ENCODE measurements around the gene ELMOD3. TPM values are rescaled to one million over a fixed set of nuclear protein-coding genes. Genes with fewer than 3 reads are reported as not detected.
A peak's percentile ranks its signal among the peaks of the same experiment; 100 is the strongest.
"Not testable (repeated sequence)": the region's sequence is repeated elsewhere in the genome, so short reads cannot be mapped to it uniquely, and the experiment has no call there.

The ELMOD3 gene
- total and polyA plus RNA-seq, 5 experiments from 2014 or later, result 6.3 to 29.3 (median 14.5) TPM

DNA sequence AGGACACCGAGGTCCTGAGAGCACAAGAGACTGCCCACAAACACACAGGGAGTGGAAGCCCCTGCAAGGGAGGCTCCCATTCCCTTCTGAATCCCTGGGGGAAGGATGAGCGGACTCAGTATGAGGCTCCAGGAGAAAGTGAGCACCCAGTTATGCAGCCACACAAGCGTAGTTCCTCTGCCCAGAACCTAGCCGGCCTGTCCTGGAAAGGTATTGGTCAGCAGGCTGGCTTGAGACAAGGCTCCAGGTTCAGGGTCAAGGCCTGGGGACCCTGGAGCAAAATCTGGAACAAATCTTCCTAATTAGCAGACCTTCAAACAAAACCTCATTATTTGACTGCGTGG is 56.8 kb downstream of the ELMOD3 start:
- Mint-ChIP-seq H3K4me3 (peak overlapping the region in 5 of 10 donors; percentile 39 to 76 (median 68)), H3K27me3 (peaks cover 0 to 3% (median 0%) of the 10 kb centered on the region in 5 donors), H3K4me1 (peaks cover 21 to 82% (median 57%) of the 10 kb centered on the region in 4 donors), H3K27ac (peak overlapping the region in 3 of 10 donors; percentile 53 to 63 (median 57)), H3K9me3 (no peaks in the 10 kb centered on the region), H3K36me3 (no peaks in the 10 kb centered on the region)
- ATAC-seq (no peak), DNase-seq (no peak)
- POLR2A ChIA-PET, result interaction anchor here (0.8 kb wide), 1 partner anchor 84 kb away, joined by 5 read pairs; the partner anchor contains the start of gene TGOLN2

DNA sequence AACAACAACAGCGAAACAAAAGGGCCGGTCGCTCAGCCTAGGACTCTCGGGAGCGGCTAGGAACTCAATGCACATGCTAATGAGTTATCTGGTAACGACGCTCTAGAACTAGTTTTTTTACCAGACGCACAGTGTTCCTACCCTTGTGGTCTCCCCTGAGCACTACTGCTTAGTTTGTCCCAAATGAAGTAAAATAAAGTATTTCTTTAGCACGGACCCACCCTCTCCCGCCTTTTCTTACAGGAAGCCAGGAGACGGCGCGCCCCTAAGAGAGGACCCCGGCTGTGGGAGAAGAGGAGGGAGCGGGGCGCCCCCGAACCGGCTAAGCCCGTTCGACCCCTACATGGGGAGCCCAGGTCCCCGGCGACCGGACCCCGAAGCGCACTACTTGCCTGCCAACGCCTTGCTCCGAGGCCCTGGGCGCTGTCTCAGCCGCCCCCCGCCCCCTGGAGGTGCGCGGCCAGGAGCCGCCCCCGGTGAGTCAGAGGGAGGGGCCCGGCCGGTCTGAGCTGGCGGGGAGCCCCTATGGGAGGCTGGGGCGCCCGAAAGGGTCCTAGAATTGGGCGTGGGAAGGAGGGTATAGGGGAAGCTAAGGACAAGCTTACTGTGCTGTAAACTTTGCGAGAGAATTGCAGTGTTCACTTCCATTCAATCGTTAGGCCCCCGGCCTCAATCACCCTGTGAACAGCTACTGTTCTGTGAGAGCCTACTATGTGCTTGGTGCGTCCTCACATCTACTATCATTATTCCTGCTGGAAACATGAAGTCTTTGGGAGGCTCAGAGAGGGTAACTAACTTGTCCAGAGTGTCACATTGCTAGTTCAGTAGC is 59.2 kb downstream of the ELMOD3 start:
- ATAC-seq, result peak; percentile 16 to 53
- H3K27ac Mint-ChIP-seq, result peak overlapping the region in 5 of 10 donors; percentile 27 to 84 (median 52)
- peak overlapping the region; percentile 73 to 90 (median 86) for H3K4me3 Mint-ChIP-seq
- H3K9me3 Mint-ChIP-seq, result no peaks in the 10 kb centered on the region
- H3K4me1 Mint-ChIP-seq, result peaks cover 13 to 63% (median 47%) of the 10 kb centered on the region in 4 donors
- no peaks in the 10 kb centered on the region for H3K36me3 Mint-ChIP-seq
- peaks cover 0 to 3% (median 0%) of the 10 kb centered on the region in 5 donors for H3K27me3 Mint-ChIP-seq
- DNase-seq, result peak in 5 of 10 donors; percentile 29 to 53 (median 43)
- POLR2A ChIA-PET, result interaction anchor here (0.5 to 1.7 kb wide), 7 partner anchors 8 to 183 kb away, joined by 3 to 8 read pairs (median 5); partner anchors contain the start of genes ELMOD3, MAT2A, RETSAT and TGOLN2

- Mint-ChIP-seq H3K4me3 (peak overlapping the region in 4 of 10 donors; percentile 84 to 90 (median 87)), H3K4me1 (peaks cover 13 to 62% (median 46%) of the 10 kb centered on the region in 4 donors)
- not testable (repeated sequence) for H3K27ac Mint-ChIP-seq, H3K36me3 Mint-ChIP-seq, H3K27me3 Mint-ChIP-seq, H3K9me3 Mint-ChIP-seq, ATAC-seq, DNase-seq
- POLR2A ChIA-PET, result interaction anchor here (0.5 to 1.7 kb wide), 6 partner anchors 9 to 182 kb away, joined by 3 to 8 read pairs (median 6); partner anchors contain the start of genes MAT2A and TGOLN2
Measured at GRCh38 chr2:85414421-85414759, 59.8 kb downstream of the ELMOD3 start.

- POLR2A ChIA-PET, result interaction anchor here (0.6 to 1.7 kb wide), 4 partner anchors 7 to 182 kb away, joined by 3 to 8 read pairs (median 6); partner anchors contain the start of genes MAT2A and TGOLN2
- peak overlapping the region in 1 of 10 donors; percentile 11 for H3K27ac Mint-ChIP-seq
- H3K36me3 Mint-ChIP-seq, result no peaks in the 10 kb centered on the region
- no peaks in the 10 kb centered on the region for H3K9me3 Mint-ChIP-seq
- no peak for ATAC-seq
- H3K4me1 Mint-ChIP-seq, result peaks cover 10 to 60% (median 46%) of the 10 kb centered on the region in 4 donors
- no peak for DNase-seq
- peak overlapping the region in 7 of 10 donors; percentile 10 to 88 (median 19) for H3K4me3 Mint-ChIP-seq
- H3K27me3 Mint-ChIP-seq, result peaks cover 0 to 3% (median 0%) of the 10 kb centered on the region in 5 donors
Measured at GRCh38 chr2:85414761-85415553, 60.4 kb downstream of the ELMOD3 start.

DNA sequence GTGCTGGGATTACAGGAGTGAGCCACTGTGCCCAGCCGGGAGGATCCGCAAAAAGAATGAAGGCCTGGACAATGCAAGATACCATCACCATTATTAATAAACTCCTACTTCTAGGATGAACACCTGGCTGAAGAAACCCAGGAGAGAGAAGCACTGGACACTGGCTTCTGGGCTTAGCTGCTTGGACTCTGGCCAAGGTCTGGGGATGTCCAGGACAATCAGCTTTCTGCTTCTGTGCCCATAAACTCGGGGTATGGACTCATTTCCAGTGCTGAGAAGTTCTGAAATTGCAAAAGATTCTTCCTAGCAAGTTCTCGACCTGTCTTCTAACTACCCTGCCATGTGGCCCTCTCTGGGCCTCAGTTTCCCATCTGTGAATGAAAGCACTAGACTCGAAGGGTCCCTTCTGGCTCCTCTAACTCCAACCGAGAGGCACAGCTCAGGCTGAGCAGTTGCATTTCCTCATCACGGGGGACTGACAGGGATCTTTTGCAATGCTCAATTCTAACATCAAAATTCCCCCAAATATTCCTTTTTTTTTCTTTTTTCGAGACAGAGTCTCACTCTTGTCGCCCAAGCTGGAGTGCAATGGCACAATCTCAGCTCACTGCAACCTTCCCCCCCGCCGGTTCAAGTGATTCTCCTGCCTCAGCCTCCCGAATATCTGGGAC is 61.5 kb downstream of the ELMOD3 start:
- no peak for ATAC-seq
- no peak overlapping the region for H3K27ac Mint-ChIP-seq

DNA sequence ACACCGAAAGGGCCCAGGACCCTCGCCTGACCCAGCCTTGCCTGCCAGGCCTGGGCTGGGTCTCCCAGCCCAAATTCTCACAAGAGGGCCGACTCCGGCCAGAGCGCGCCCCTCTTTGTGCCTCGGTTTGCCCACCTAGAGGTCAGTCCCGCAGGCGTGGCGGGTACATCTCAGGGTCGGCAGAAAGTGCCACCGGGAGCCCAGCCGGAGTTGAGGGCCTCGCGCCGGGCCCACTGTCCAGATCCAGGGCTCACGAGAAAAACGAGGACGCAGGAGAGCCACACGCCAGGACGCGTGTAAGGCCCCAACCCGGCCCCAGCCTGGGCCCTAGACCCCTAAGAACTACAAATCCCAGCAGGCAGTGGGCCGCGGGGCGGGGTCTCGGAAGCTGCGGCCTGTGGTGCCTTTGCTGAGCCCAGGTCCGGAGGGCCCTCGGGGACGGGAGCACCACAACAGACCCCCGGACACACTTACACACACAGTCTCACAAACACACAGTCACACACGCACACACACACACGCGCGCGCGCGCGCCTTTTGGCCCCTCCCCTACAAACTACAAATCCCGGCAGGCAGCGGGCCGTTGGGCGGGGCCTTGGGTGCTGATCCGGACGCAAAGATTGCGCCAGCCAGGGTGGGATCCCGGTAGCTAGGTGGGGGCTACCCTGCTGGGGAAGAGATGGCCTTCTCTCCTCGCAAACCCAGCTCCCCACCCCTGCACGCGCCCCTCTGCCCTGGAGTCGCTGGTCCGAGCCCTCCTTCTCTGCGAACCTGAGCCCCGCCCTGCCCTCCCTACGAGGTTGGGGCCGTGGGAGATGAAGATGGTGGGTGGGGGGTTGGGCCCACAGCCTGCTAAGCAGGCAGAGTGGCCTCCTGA is 63.8 kb downstream of the ELMOD3 start, which contains the start of gene SH2D6:
SH2D6 (plus strand) TSS at position 583 of the 877 bp plus-strand sequence. CDS start 10,752 bp downstream, outside the sequence.
- peak; percentile 65 to 89 (median 79) for DNase-seq
- H3K9me3 Mint-ChIP-seq, result no peaks in the 10 kb centered on the region
- peak within 1 kb of the TSS; percentile 88 to 100 (median 96) for H3K4me3 Mint-ChIP-seq
- H3K27ac Mint-ChIP-seq, result peak within 1 kb of the TSS; percentile 34 to 99 (median 96)
- H3K27me3 Mint-ChIP-seq, result peaks cover 0 to 3% (median 0%) of the 10 kb centered on the region in 5 donors
- H3K36me3 Mint-ChIP-seq, result no peaks in the 10 kb centered on the region
- H3K4me1 Mint-ChIP-seq, result peaks cover 10 to 44% (median 39%) of the 10 kb centered on the region in 4 donors
- ATAC-seq, result peak; percentile 85 to 87
- POLR2A ChIA-PET, result interaction anchor here (0.6 to 4.5 kb wide), 20 partner anchors 10 to 1022 kb away, joined by 3 to 79 read pairs (median 6); partner anchors contain the start of genes C2orf68, CAPG, ELMOD3 and MAT2A

More for the DNA sequence above, 61.5 kb downstream of the ELMOD3 start:
- POLR2A ChIA-PET, result interaction anchor here (0.6 to 1.7 kb wide), 4 partner anchors 8 to 139 kb away, joined by 3 to 7 read pairs (median 4); partner anchors contain the start of gene MAT2A
- H3K27me3 Mint-ChIP-seq, result peaks cover 0 to 3% (median 0%) of the 10 kb centered on the region in 5 donors
- no peak for DNase-seq
- H3K4me1 Mint-ChIP-seq, result peaks cover 12 to 58% (median 44%) of the 10 kb centered on the region in 4 donors
- no peaks in the 10 kb centered on the region for H3K36me3 Mint-ChIP-seq
- H3K4me3 Mint-ChIP-seq, result peak overlapping the region in 1 of 10 donors; percentile 2
- H3K9me3 Mint-ChIP-seq, result no peaks in the 10 kb centered on the region

GRCh38 chr2:85419009-85419675 is 64.6 kb downstream of the ELMOD3 start:
- Mint-ChIP-seq H3K27me3 (no peaks in the 10 kb centered on the region), H3K9me3 (no peaks in the 10 kb centered on the region), H3K4me1 (peaks cover 8 to 39% (median 33%) of the 10 kb centered on the region in 4 donors), H3K36me3 (no peaks in the 10 kb centered on the region), H3K27ac (peak overlapping the region; percentile 34 to 99 (median 96)), H3K4me3 (peak overlapping the region; percentile 88 to 100 (median 96))
- POLR2A ChIA-PET, result interaction anchor here (0.6 to 4.5 kb wide), 22 partner anchors 10 to 1021 kb away, joined by 3 to 79 read pairs (median 6); partner anchors contain the start of genes C2orf68, CAPG, ELMOD3 and GGCX
- ATAC-seq (no peak), DNase-seq (no peak)

DNA sequence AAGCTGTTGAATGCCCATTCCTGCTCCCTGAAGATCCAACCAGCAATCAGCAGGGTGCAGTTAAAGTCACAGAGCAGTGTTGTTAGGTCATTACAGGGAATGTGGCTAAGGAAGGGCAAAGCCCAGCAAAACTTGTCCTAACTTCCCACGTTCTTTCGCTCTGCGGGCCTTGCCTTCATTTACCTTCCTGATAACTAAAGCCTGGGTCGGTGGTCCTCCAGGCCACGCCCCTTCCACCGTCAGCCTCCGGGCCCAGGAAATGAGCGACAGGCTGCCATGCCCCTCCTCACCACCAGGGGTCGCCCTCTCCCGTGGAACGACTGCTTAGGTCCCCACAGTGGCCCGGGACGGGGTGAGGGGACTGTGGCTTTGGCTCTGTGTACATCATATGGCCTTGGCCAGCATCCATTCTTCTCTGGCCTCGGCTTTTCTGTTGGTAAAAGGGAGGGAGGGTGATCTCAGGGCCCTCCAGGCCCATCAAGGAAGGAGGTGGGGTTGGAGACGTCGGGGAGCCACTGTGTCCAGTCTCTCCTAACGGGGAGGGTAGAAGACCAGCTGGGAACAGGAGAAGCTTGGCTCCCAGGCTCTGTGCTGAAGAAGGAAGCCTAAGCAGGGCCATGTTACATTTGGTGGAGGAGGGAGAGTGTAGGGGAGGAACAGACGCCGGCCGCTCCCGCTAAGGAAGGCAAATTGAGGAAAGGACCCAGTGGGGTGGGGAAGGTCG is 66.1 kb downstream of the ELMOD3 start:
- Mint-ChIP-seq H3K27ac (peak overlapping the region in 8 of 10 donors; percentile 68 to 95 (median 82)), H3K4me3 (peak overlapping the region; percentile 46 to 84 (median 69)), H3K36me3 (no peaks in the 10 kb centered on the region), H3K27me3 (no peaks in the 10 kb centered on the region), H3K4me1 (peaks cover 8 to 28% (median 26%) of the 10 kb centered on the region in 4 donors), H3K9me3 (no peaks in the 10 kb centered on the region)
- DNase-seq (peak; percentile 75 to 92 (median 85)), ATAC-seq (peak; percentile 65 to 66)
- POLR2A ChIA-PET, result interaction anchor here (0.6 to 4.5 kb wide), 10 partner anchors 9 to 196 kb away, joined by 3 to 79 read pairs (median 12); partner anchors contain the start of genes C2orf68, GGCX, MAT2A and TGOLN2

DNA sequence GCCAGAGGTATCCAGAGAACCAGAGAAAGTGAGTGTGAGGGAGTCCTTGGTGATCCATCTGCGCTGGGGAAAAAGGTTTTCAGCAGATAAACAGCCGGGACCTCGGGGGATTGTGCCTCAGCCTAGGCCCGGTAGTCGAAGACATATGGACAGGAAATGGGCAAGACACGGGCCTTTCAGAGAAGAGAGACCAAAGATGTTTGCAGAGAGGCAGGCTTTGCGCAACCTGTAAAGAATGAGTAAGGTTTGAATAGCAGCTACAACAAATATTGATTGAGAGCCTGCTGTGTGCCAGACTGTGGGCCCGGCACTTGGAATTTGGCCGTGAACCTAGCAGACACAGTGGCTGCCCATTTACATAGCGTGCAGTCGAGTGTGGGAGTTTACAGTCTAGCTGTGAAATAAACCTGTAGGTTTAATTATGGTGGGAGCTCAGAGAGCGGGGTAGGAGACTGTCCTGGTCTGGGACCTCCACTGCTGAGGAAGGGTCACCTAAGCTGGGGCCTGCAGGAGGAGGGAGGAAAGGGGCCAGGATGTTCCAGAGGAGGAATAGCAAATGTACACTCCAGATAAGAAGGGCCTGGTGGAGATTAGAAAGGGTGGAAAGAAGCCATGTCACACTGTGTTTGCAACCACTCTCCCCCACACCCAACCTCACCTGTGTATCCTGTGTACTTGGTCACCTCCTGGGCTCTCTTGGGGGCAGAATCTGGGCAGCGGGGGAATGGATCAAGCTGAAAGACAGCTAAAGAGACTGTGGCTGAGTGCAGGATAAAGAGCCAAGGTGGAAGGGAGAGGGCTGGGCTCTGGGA is 66.9 kb downstream of the ELMOD3 start:
- DNase-seq (no peak), ATAC-seq (no peak)
- no peaks in the 10 kb centered on the region for H3K27me3 Mint-ChIP-seq
- H3K36me3 Mint-ChIP-seq, result no peaks in the 10 kb centered on the region
- peak overlapping the region in 5 of 10 donors; percentile 27 to 95 (median 43) for H3K27ac Mint-ChIP-seq
- no peaks in the 10 kb centered on the region for H3K9me3 Mint-ChIP-seq
- H3K4me3 Mint-ChIP-seq, result no peak overlapping the region
- H3K4me1 Mint-ChIP-seq, result peaks cover 8 to 26% (median 25%) of the 10 kb centered on the region in 4 donors
- POLR2A ChIA-PET, result interaction anchor here (0.6 to 4.5 kb wide), 5 partner anchors 8 to 129 kb away, joined by 3 to 79 read pairs (median 19); partner anchors contain the start of gene MAT2A
